K562 (cell line): ENCODE measurements around the gene ACVR1C. TPM values are rescaled to one million over a fixed set of nuclear protein-coding genes. Genes with fewer than 3 reads are reported as not detected.

Source experiments
- CEBPZ ChIP-seq: fragments of 150-350 bp; IDR thresholded peaks from 2 replicates; pipeline ENCODE4 v1.6.1; 2014; ENCODE audit warnings: low read depth, mild to moderate bottlenecking, low read length, borderline replicate concordance
- DACH1 ChIP-seq: fragments of 450-650 bp; IDR thresholded peaks from 2 replicates; pipeline ENCODE4 v1.6.1; 2018; ENCODE audit not compliant: partially characterized antibody
- GTF2E2 ChIP-seq: fragments of 200-800 bp; sonication (Bioruptor generic); IDR thresholded peaks from 2 replicates; pipeline ENCODE4 v1.6.1; 2016; ENCODE audit warnings: missing genetic modification characterization, missing compliant biosample characterization
- TCF7 ChIP-seq: sonication (generic); IDR thresholded peaks from 2 replicates; pipeline ENCODE4 v1.6.1; 2016; ENCODE audit warnings: antibody characterized with exemption, borderline replicate concordance
- TEAD4 ChIP-seq, 2 experiments: sonication (generic) in 1 of 2; formaldehyde crosslinking in 1 of 2; IDR thresholded peaks; 2 replicates each; pipeline versions ENCODE4 v1.6.1 to v1.8.0; 2012 to 2022; ENCODE audit warnings: borderline replicate concordance in 1 of 2, inconsistent platforms in 1 of 2, low read length in 1 of 2, mild to moderate bottlenecking in 1 of 2, missing genetic modification reagents in 1 of 2
- WHSC1 ChIP-seq: IDR thresholded peaks from one replicate; pipeline ENCODE4 v1.6.1; 2012; ENCODE audit warnings: low read length, control low read depth, inconsistent platforms
- ZFPM2 ChIP-seq: fragments of 250-450 bp; sonication (Bioruptor Pico); IDR thresholded peaks from 2 replicates; pipeline ENCODE4 v1.5.1; 2022; ENCODE audit warnings: mild to moderate bottlenecking
- ZNF263 ChIP-seq: sonication (generic); formaldehyde crosslinking; IDR thresholded peaks from 2 replicates; pipeline ENCODE4 v1.8.0; 2022; ENCODE audit warnings: mild to moderate bottlenecking, missing genetic modification reagents, borderline replicate concordance
- ZNF274 ChIP-seq: IDR thresholded peaks from 2 replicates; pipeline ENCODE4 v1.6.1; 2011; ENCODE audit warnings: low read depth, mild to moderate bottlenecking, low read length, moderate library complexity, borderline replicate concordance
- polyA plus RNA-seq, 8 experiments: library from polyadenylated mRNA; depleted of rRNA in 4 of 8; stranded (reverse) in 5 of 8; unstranded in 3 of 8; fragments of >200 nt; fragmentation: Nextera tagmentation in 2 of 8; fragmentation: Illumina TruSeq in 1 of 8; extraction: Ambion mirVana in 2 of 8; extraction: Trizol in 1 of 8; gene quantifications; 2 replicates each; pipeline versions ENCODE4 v1.2.1 to v1.2.3, GENCODE V29; 2011 to 2014; ENCODE audit warnings: inconsistent platforms in 1 of 8, missing spikeins in 1 of 8
- total RNA-seq, 7 experiments: library from RNA; depleted of rRNA in 6 of 7; stranded (reverse); fragments of >200 nt in 6 of 7; fragmentation: Illumina TruSeq in 2 of 7; extraction: Trizol in 2 of 7; gene quantifications; 2 replicates each; pipeline versions ENCODE4 v1.2.1 to v1.2.3, GENCODE V29; 2011 to 2021; ENCODE audit warnings: low replicate concordance in 1 of 7

Gene ACVR1C
- total and polyA plus RNA-seq, 9 of the 15 experiments (the other 6 are each of a cell fraction or from before 2014, with no cell fraction given): 0.05 to 0.58 (median 0.28) TPM

- TF ChIP-seq ZFPM2 (CRISPR knock-in tag) (no peak), ZNF263 (CRISPR knock-in tag) (no peak), TCF7 (no peak), WHSC1 (no peak), GTF2E2 (no peak), DACH1 (no peak), CEBPZ (no peak), TEAD4 (IDR thresholded peaks at IDR 0.05; ENCODE audit: low read length) (no peak), TEAD4 (CRISPR knock-in tag; IDR thresholded peaks at IDR 0.05; ENCODE audit: borderline replicate concordance) (no peak), ZNF274 (no peak)
Measured at GRCh38 chr2:157486596-157487270, 141.9 kb downstream of the ACVR1C start (continued).
